GM06990 (cell line): ENCODE data around the gene OGDH.

Experiments
- DNase-seq: peaks from one replicate; pipeline ENCODE4 v3.0.0-alpha.2; 2011; ENCODE audit not compliant: insufficient read length; ENCODE audit errors: extremely low read depth
- H3K27me3 ChIP-seq: replicated peaks from 2 replicates; pipeline ENCODE4 v1.6.0; 2011; ENCODE audit warnings: low read length; ENCODE audit not compliant: control insufficient read depth, insufficient read depth
- H3K36me3 ChIP-seq: 2 replicates; pipeline ENCODE4 v1.5.1; 2011; ENCODE audit warnings: low read length; ENCODE audit not compliant: control insufficient read depth, insufficient read depth
- H3K4me3 ChIP-seq: replicated peaks from 2 replicates; pipeline ENCODE4 v1.5.1; 2011; ENCODE audit warnings: low read depth, mild to moderate bottlenecking, control low read depth, low read length
- CTCF ChIP-seq: IDR thresholded peaks from 2 replicates; pipeline ENCODE4 v1.5.1; 2011; ENCODE audit warnings: low read length, control low read depth, mild to moderate bottlenecking, inconsistent platforms; ENCODE audit not compliant: insufficient read depth, poor library complexity, severe bottlenecking

Gene OGDH

GRCh38 chr7:44666566-44666965 is 60.1 kb downstream of the OGDH start:
- TF ChIP-seq CTCF, result no peak
- DNase-seq, result no peak
- Histone ChIP-seq H3K36me3 (peaks cover 5% of the 10 kb centered on the region), H3K27me3 (no peaks in the 10 kb centered on the region), H3K4me3 (no peak overlapping the region)

- no peak for TF ChIP-seq CTCF
- Histone ChIP-seq H3K36me3 (peaks cover 5% of the 10 kb centered on the region), H3K27me3 (no peaks in the 10 kb centered on the region), H3K4me3 (no peak overlapping the region)
- no peak for DNase-seq
These were observed 60.8 kb downstream of the OGDH start for GRCh38 chr7:44667190-44667589.

GRCh38 chr7:44671069-44671468 is 64.6 kb downstream of the OGDH start:
- no peaks in the 10 kb centered on the region for H3K27me3 ChIP-seq
- no peak overlapping the region for H3K4me3 ChIP-seq
- no peak for TF ChIP-seq CTCF
- DNase-seq, result no peak
- H3K36me3 ChIP-seq, result peaks cover 17% of the 10 kb centered on the region

GRCh38 chr7:44673324-44673723 is 66.9 kb downstream of the OGDH start:
- peaks cover 20% of the 10 kb centered on the region for H3K36me3 ChIP-seq
- no peak for DNase-seq
- no peak for TF ChIP-seq CTCF
- no peaks in the 10 kb centered on the region for H3K27me3 ChIP-seq
- H3K4me3 ChIP-seq, result no peak overlapping the region

GRCh38 chr7:44673771-44674170 is 67.3 kb downstream of the OGDH start:
- no peak for DNase-seq
- no peak for TF ChIP-seq CTCF
- Histone ChIP-seq H3K36me3 (peaks cover 21% of the 10 kb centered on the region), H3K4me3 (no peak overlapping the region), H3K27me3 (no peaks in the 10 kb centered on the region)

- no peak for DNase-seq
- TF ChIP-seq CTCF, result no peak
- Histone ChIP-seq H3K36me3 (peaks cover 26% of the 10 kb centered on the region), H3K27me3 (no peaks in the 10 kb centered on the region), H3K4me3 (no peak overlapping the region)
These were observed 68.0 kb downstream of the OGDH start for GRCh38 chr7:44674381-44674780.
